Muscle of back (tissue), 13 donors: ENCODE measurements around the gene RIT2. TPM values are rescaled to one million over a fixed set of nuclear protein-coding genes. Genes with fewer than 3 reads are reported as not detected.

ENCODE experiments used
- DNase-seq, 3 donors: peaks; one replicate each; pipeline versions ENCODE4 v3.0.0 to v3.0.0-alpha.2; 2013
- long read RNA-seq, 9 donors: transcript quantifications; one replicate each; lab custom pipeline, GENCODE V29; 2026
- polyA plus RNA-seq, 10 donors: library from polyadenylated mRNA; unstranded; fragments of 120-200 nt; gene quantifications; one replicate each; pipeline ENCODE4 v1.2.1, GENCODE V29; 2013; ENCODE audit not compliant: insufficient read length in 10 of 10

Gene RIT2
- not detected for polyA plus RNA-seq
- long read RNA-seq, donor 1: 0 reads
- long read RNA-seq, donor 2: 0 reads
- long read RNA-seq, donor 3: 0 reads
- long read RNA-seq, donor 4: 0 reads
- long read RNA-seq, donor 5: 0 reads
- long read RNA-seq, donor 6: 0 reads
- long read RNA-seq, donor 7: 0 reads
- long read RNA-seq, donor 8: 0 reads
- long read RNA-seq, donor 9: 0 reads

GRCh38 chr18:43115076-43115921 lies at the start of gene RIT2:
TSS of gene RIT2 (minus strand) at chr18:43115685.
- DNase-seq: no peak

GRCh38 chr18:43161528-43161927 lies 46.0 kb upstream of the RIT2 start:
- DNase-seq: peak in 1 of 3 donors; percentile 7

GRCh38 chr18:43160509-43160908 lies 45.0 kb upstream of the RIT2 start:
- no peak for DNase-seq

GRCh38 chr18:43159926-43160325 lies 44.4 kb upstream of the RIT2 start:
- no peak for DNase-seq

- DNase-seq: peak in 1 of 3 donors; percentile 1
Observed at GRCh38 chr18:43159086-43159770, 43.7 kb upstream of the RIT2 start.

- peak in 1 of 3 donors; percentile 2 for DNase-seq
Observed at GRCh38 chr18:43158381-43158780, 42.9 kb upstream of the RIT2 start.

GRCh38 chr18:43155842-43156241 lies 40.4 kb upstream of the RIT2 start:
- no peak for DNase-seq

- DNase-seq: peak in 1 of 3 donors; percentile 20
Observed at GRCh38 chr18:43148231-43148630, 32.7 kb upstream of the RIT2 start.

GRCh38 chr18:43141208-43141607 lies 25.7 kb upstream of the RIT2 start:
- no peak for DNase-seq

GRCh38 chr18:43139288-43139946 lies 23.9 kb upstream of the RIT2 start:
- DNase-seq: no peak

- no peak for DNase-seq
Observed at GRCh38 chr18:43134876-43135275, 19.4 kb upstream of the RIT2 start.

- peak in 1 of 3 donors; percentile 10 for DNase-seq
Observed at GRCh38 chr18:43130716-43131260, 15.3 kb upstream of the RIT2 start.

GRCh38 chr18:43129946-43130524 lies 14.6 kb upstream of the RIT2 start:
- DNase-seq: peak in 2 of 3 donors; percentile 9 to 36

- peak in 1 of 3 donors; percentile 5 for DNase-seq
Observed at GRCh38 chr18:43125471-43125870, 10.0 kb upstream of the RIT2 start.

GRCh38 chr18:43122955-43123354 lies 7.5 kb upstream of the RIT2 start:
- DNase-seq: no peak

GRCh38 chr18:43116699-43117294 lies 1.3 kb upstream of the RIT2 start:
- DNase-seq: no peak

- no peak for DNase-seq
Observed at GRCh38 chr18:43113220-43113895, 2.1 kb downstream of the RIT2 start.

- no peak for DNase-seq
Observed at GRCh38 chr18:43108882-43109281, 6.6 kb downstream of the RIT2 start.

GRCh38 chr18:43108469-43108868 lies 7.0 kb downstream of the RIT2 start:
- no peak for DNase-seq

GRCh38 chr18:43093646-43094045 lies 21.8 kb downstream of the RIT2 start:
- no peak for DNase-seq
